ENCODE results near the gene SPDYC.

DNA sequence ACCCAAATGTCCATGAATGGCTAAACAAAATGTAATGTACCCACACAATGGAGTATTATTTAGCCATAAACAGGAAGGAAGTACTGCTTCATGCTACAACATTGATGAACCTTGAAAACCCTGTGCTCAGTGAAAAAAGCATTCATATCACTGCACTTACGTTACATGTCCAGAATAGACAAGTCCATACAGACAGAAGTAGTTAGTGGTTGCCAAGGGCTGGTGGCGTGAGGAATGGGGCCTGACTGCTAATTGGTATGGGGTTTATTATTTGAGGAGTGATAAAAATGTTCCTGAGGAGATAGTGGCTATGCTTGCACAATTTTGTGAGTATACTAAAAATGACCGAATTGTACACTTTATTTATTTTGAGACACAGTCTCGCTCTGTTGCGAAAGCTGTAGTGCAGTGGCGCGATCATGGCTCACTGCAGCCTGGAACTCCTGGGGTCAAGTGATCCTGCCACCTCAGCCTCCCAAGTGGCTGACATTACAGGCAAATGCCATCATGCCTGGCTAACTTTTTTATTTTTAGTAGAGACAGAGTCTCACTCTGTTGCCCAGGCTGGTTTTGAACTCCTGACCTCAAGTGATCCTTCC, 28.0 kb upstream of the SPDYC start:
- TF ChIP-seq, protein P1, sequence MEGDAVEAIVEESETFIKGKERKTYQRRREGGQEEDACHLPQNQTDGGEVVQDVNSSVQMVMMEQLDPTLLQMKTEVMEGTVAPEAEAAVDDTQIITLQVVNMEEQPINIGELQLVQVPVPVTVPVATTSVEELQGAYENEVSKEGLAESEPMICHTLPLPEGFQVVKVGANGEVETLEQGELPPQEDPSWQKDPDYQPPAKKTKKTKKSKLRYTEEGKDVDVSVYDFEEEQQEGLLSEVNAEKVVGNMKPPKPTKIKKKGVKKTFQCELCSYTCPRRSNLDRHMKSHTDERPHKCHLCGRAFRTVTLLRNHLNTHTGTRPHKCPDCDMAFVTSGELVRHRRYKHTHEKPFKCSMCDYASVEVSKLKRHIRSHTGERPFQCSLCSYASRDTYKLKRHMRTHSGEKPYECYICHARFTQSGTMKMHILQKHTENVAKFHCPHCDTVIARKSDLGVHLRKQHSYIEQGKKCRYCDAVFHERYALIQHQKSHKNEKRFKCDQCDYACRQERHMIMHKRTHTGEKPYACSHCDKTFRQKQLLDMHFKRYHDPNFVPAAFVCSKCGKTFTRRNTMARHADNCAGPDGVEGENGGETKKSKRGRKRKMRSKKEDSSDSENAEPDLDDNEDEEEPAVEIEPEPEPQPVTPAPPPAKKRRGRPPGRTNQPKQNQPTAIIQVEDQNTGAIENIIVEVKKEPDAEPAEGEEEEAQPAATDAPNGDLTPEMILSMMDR (conservative IDR thresholded peaks at IDR 0.05 in 1 of 2, IDR thresholded peaks at IDR 0.05 in 1 of 2; ENCODE audit: low read depth in 1 of 2, low read length in 2 of 2): no peak
- no peak for TF ChIP-seq EZH2 (IDR thresholded peaks at IDR 0.05; ENCODE audit: low read length, missing control alignments)

Data from fibroblast of lung (primary cell).